Measurements from ENCODE around the gene ZNF217. TPM values are rescaled to one million over a fixed set of nuclear protein-coding genes. Genes with fewer than 3 reads are reported as not detected.
"Not testable (repeated sequence)": the region's sequence is repeated elsewhere in the genome, so short reads cannot be mapped to it uniquely, and the experiment has no call there.

ZNF217 gene
- total RNA-seq, 1 experiment from 2014 or later = 45.6 TPM

GRCh38 chr20:53635221-53635620, 41.6 kb upstream of the ZNF217 start:
- no peaks in the 10 kb centered on the region for H3K79me2 ChIP-seq (ENCODE audit: low read length)
- no peak overlapping the region for H2AFZ ChIP-seq (ENCODE audit: low read length)
- H3K27ac ChIP-seq (ENCODE audit: low read length) = no peak overlapping the region
- ChIA-PET CTCF (no interaction called here), POLR2A (ENCODE audit: unreplicated experiment) (no interaction called here)
- H3K9ac ChIP-seq (ENCODE audit: low read length) = no peak overlapping the region
- ATAC-seq (no peak), DNase-seq (no peak)
- H3K4me2 ChIP-seq (ENCODE audit: low read length) = no peak overlapping the region
- H3K9me3 ChIP-seq (ENCODE audit: low read length) = no peaks in the 10 kb centered on the region
- TF ChIP-seq EZH2phosphoT487 (IDR thresholded peaks at IDR 0.05; ENCODE audit: borderline replicate concordance, low read length) = no peak
- no peak for TF ChIP-seq EZH2 (IDR thresholded peaks at IDR 0.05; ENCODE audit: low read length, unreplicated experiment)
- TF ChIP-seq, protein P1, sequence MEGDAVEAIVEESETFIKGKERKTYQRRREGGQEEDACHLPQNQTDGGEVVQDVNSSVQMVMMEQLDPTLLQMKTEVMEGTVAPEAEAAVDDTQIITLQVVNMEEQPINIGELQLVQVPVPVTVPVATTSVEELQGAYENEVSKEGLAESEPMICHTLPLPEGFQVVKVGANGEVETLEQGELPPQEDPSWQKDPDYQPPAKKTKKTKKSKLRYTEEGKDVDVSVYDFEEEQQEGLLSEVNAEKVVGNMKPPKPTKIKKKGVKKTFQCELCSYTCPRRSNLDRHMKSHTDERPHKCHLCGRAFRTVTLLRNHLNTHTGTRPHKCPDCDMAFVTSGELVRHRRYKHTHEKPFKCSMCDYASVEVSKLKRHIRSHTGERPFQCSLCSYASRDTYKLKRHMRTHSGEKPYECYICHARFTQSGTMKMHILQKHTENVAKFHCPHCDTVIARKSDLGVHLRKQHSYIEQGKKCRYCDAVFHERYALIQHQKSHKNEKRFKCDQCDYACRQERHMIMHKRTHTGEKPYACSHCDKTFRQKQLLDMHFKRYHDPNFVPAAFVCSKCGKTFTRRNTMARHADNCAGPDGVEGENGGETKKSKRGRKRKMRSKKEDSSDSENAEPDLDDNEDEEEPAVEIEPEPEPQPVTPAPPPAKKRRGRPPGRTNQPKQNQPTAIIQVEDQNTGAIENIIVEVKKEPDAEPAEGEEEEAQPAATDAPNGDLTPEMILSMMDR (conservative IDR thresholded peaks at IDR 0.05; ENCODE audit: low read depth, low read length) = no peak
- H4K20me1 ChIP-seq (ENCODE audit: low read length) = no peaks in the 10 kb centered on the region
- no peaks in the 10 kb centered on the region for H3K27me3 ChIP-seq (ENCODE audit: low read length)
- no peak overlapping the region for H3K4me3 ChIP-seq (ENCODE audit: low read length)
- intact Hi-C loops (cut with micrococcal nuclease) = no loop called here
- H3K4me1 ChIP-seq (ENCODE audit: insufficient read depth, low read length) = peaks cover 13% of the 10 kb centered on the region; the same call in 1 of the 2 replicates
- H3K9me2 ChIP-seq (replicated peaks; ENCODE audit: low read length) = no peaks in the 10 kb centered on the region
- no TSS peak for BruUV-seq (replicated peaks)
- H3F3A ChIP-seq (ENCODE audit: low read length, unreplicated experiment) = no peaks in the 10 kb centered on the region
- H3K36me3 ChIP-seq (ENCODE audit: low read depth, low read length) = no peaks in the 10 kb centered on the region

DNA sequence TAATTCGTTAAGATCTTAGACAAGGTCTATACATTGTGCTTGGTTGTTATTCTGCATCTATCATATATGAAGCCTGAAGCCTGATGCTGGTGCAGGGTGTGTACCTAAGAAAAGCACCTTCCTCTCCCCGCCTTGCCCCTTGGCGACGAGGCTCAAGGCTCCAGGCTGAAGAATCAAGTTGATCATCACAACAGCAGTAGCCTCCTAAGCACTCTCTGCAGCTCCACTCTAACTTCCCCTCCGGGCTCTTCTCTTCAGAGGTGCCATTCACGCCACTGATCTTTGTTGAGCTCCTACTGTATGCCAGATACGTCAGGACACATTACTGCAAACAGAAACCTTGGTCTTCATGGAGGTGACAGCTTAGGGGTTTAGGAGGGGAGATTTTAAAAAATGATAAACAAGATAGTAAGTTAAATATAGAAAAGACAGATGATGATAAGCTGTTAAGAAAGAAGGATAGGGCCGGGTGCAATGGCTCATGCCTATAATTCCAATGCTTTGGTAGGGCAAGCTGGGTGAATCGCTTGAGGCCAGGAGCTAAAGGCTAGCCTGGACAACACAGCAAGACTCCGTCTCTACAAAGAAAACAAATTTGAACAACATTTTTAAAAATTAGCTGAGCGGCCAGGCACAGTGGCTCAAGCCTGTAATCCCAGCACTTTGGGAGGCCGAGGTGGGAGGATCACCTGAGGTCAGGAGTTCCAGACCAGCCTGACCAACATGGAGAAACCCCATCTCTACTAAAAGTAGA, 38.4 kb upstream of the ZNF217 start:
- Histone ChIP-seq H3K27ac (ENCODE audit: low read length) (no peak overlapping the region), H3K79me2 (ENCODE audit: low read length) (no peaks in the 10 kb centered on the region), H4K20me1 (ENCODE audit: low read length) (no peaks in the 10 kb centered on the region), H3K9me2 (replicated peaks; ENCODE audit: low read length) (no peaks in the 10 kb centered on the region), H3K4me2 (ENCODE audit: low read length) (no peak overlapping the region), H3K27me3 (ENCODE audit: low read length) (no peaks in the 10 kb centered on the region), H3K4me1 (ENCODE audit: insufficient read depth, low read length) (no peaks in the 10 kb centered on the region), H3K9ac (ENCODE audit: low read length) (no peak overlapping the region), H2AFZ (ENCODE audit: low read length) (no peak overlapping the region), H3K36me3 (ENCODE audit: low read depth, low read length) (no peaks in the 10 kb centered on the region), H3F3A (ENCODE audit: low read length, unreplicated experiment) (no peaks in the 10 kb centered on the region), H3K9me3 (ENCODE audit: low read length) (no peaks in the 10 kb centered on the region), H3K4me3 (ENCODE audit: low read length) (no peak overlapping the region)
- intact Hi-C loops (cut with micrococcal nuclease) = no loop called here
- DNase-seq (no peak), ATAC-seq (no peak)
- BruUV-seq (replicated peaks) = no TSS peak
- ChIA-PET POLR2A (ENCODE audit: unreplicated experiment) (interaction anchor here (0.6 kb wide), 1 partner anchor 106 kb away, joined by 5 read pairs; no protein-coding TSS in a partner anchor), CTCF (interaction anchor here (0.6 to 1.3 kb wide), 2 partner anchors 11 to 429 kb away, joined by 3 to 7 read pairs; no protein-coding TSS in a partner anchor)
- TF ChIP-seq, protein P1 (conservative IDR thresholded peaks at IDR 0.05; ENCODE audit: low read depth, low read length) = no peak
- no peak for TF ChIP-seq EZH2 (IDR thresholded peaks at IDR 0.05; ENCODE audit: low read length, unreplicated experiment)
- TF ChIP-seq EZH2phosphoT487 (IDR thresholded peaks at IDR 0.05; ENCODE audit: borderline replicate concordance, low read length) = no peak

GRCh38 chr20:53629436-53629835, 35.8 kb upstream of the ZNF217 start:
- H3K27me3 ChIP-seq (ENCODE audit: low read length) = no peaks in the 10 kb centered on the region
- no peak overlapping the region for H3K9ac ChIP-seq (ENCODE audit: low read length)
- no peak overlapping the region for H3K27ac ChIP-seq (ENCODE audit: low read length)
- no TSS peak for BruUV-seq (replicated peaks)
- ATAC-seq (no peak), DNase-seq (no peak)
- intact Hi-C loops (cut with micrococcal nuclease) = no loop called here
- H3K36me3 ChIP-seq (ENCODE audit: low read depth, low read length) = no peaks in the 10 kb centered on the region
- no peak for TF ChIP-seq EZH2phosphoT487 (IDR thresholded peaks at IDR 0.05; ENCODE audit: borderline replicate concordance, low read length)
- no peak for TF ChIP-seq EZH2 (IDR thresholded peaks at IDR 0.05; ENCODE audit: low read length, unreplicated experiment)
- TF ChIP-seq, protein P1 (conservative IDR thresholded peaks at IDR 0.05; ENCODE audit: low read depth, low read length) = no peak
- no peaks in the 10 kb centered on the region for H3F3A ChIP-seq (ENCODE audit: low read length, unreplicated experiment)
- H3K9me3 ChIP-seq (ENCODE audit: low read length) = no peaks in the 10 kb centered on the region
- H3K79me2 ChIP-seq (ENCODE audit: low read length) = no peaks in the 10 kb centered on the region
- no peaks in the 10 kb centered on the region; the same call in 1 of the 2 replicates for H3K4me1 ChIP-seq (ENCODE audit: insufficient read depth, low read length)
- POLR2A ChIA-PET (ENCODE audit: unreplicated experiment) = no interaction called here
- no peak overlapping the region for H3K4me3 ChIP-seq (ENCODE audit: low read length)
- H4K20me1 ChIP-seq (ENCODE audit: low read length) = no peaks in the 10 kb centered on the region
- H2AFZ ChIP-seq (ENCODE audit: low read length) = no peak overlapping the region
- no peak overlapping the region for H3K4me2 ChIP-seq (ENCODE audit: low read length)
- CTCF ChIA-PET = no interaction called here
- H3K9me2 ChIP-seq (replicated peaks; ENCODE audit: low read length) = no peaks in the 10 kb centered on the region

DNA sequence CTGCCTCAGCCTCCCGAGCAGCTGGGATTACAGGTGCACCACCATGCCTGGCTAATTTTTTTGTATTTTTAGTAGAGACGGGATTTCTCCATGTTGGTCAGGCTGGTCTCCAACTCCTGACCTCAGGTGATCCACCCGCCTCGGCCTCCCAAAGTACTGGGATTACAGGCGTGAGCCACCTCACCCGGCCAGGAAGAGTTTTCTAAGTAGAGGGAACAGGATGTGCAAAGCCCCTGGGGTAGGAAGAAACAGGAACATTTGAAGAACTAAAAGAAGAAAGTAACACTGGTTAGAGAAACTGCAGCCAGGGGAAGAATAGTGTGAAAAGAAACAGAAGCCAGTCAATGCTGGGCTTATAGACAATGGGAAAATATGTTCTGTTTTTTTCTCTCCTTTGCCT, 35.1 kb upstream of the ZNF217 start:
- H2AFZ ChIP-seq (ENCODE audit: low read length); H3K4me2 ChIP-seq (ENCODE audit: low read length); BruUV-seq (replicated peaks); intact Hi-C loops (cut with micrococcal nuclease); H3K9me3 ChIP-seq (ENCODE audit: low read length); POLR2A ChIA-PET (ENCODE audit: unreplicated experiment); H3K27me3 ChIP-seq (ENCODE audit: low read length); H3K9me2 ChIP-seq (replicated peaks; ENCODE audit: low read length); CTCF ChIA-PET; H3K27ac ChIP-seq (ENCODE audit: low read length); H3F3A ChIP-seq (ENCODE audit: low read length, unreplicated experiment); H3K79me2 ChIP-seq (ENCODE audit: low read length); H3K36me3 ChIP-seq (ENCODE audit: low read depth, low read length); H3K4me3 ChIP-seq (ENCODE audit: low read length); ATAC-seq; DNase-seq; H4K20me1 ChIP-seq (ENCODE audit: low read length); H3K4me1 ChIP-seq (ENCODE audit: insufficient read depth, low read length); H3K9ac ChIP-seq (ENCODE audit: low read length): not testable (repeated sequence)

All from PC-3 (cell line).